Measurements from ENCODE around the gene PDE5A.

Gene PDE5A

GRCh38 chr4:119597377-119597776, 31.2 kb downstream of the PDE5A start:
- H3K4me3 ChIP-seq (ENCODE audit: low read depth, low read length): no peak overlapping the region
- in situ Hi-C loops (cut with HindIII; ENCODE audit: low sequenced_read_pairs): no loop called here
- no peak for TF ChIP-seq CTCF (IDR thresholded peaks at IDR 0.05; ENCODE audit: low read depth, low read length, missing control alignments)
- DNase-seq (ENCODE audit: low read depth): no peak

GRCh38 chr4:119593698-119594097, 34.9 kb downstream of the PDE5A start:
- in situ Hi-C loops (cut with HindIII; ENCODE audit: low sequenced_read_pairs): no loop called here
- no peak for DNase-seq (ENCODE audit: low read depth)
- H3K4me3 ChIP-seq (ENCODE audit: low read depth, low read length): no peak overlapping the region
- no peak for TF ChIP-seq CTCF (IDR thresholded peaks at IDR 0.05; ENCODE audit: low read depth, low read length, missing control alignments)

GRCh38 chr4:119592830-119593229, 35.8 kb downstream of the PDE5A start:
- no peak for DNase-seq (ENCODE audit: low read depth)
- no peak for TF ChIP-seq CTCF (IDR thresholded peaks at IDR 0.05; ENCODE audit: low read depth, low read length, missing control alignments)

DNA sequence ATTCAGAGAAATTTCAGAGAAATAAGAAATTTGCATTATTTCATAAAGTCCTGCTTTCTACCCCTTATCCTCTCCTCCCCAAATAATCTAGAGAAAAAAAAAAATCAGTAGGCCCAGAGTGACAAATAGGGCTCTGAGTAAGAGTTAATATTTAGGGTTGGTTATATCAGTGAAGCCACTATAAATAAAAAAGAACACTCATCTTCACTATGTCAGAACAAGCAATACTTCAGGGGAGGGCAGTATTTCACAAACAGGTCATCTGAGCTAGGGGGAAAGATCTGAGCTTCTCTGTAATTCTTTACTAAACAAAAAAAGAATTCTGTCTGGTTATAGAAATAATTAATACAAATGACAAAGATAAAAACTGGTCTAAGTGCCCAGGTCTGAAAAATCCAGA, 39.4 kb downstream of the PDE5A start:
- in situ Hi-C loops (cut with HindIII; ENCODE audit: low sequenced_read_pairs): no loop called here

More at GRCh38 chr4:119592830-119593229, 35.8 kb downstream of the PDE5A start:
- no peak overlapping the region for H3K4me3 ChIP-seq (ENCODE audit: low read depth, low read length)
- in situ Hi-C loops (cut with HindIII; ENCODE audit: low sequenced_read_pairs): no loop called here

DNA sequence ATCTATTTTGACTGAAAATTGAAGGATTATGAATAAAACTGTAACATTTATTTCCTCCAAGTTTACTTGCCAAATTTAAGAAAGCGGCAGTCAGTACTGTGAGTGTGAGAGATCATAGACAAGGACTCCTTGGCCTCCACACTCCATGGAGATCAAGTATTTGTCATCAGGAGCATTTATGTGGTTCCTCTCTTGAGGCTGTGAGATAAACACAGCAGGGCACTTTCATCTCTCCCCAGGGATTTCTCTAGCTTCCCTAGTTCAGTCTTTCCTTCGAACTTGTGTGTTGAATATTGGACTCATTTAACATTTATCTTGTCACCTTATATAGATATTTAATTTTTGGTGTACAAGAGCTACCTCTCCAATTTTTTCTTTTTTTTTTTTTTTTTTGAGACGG, 40.8 kb downstream of the PDE5A start:
- in situ Hi-C loops (cut with HindIII; ENCODE audit: low sequenced_read_pairs): no loop called here
- no peak overlapping the region for H3K4me3 ChIP-seq (ENCODE audit: low read depth, low read length)
- no peak for DNase-seq (ENCODE audit: low read depth)
- TF ChIP-seq CTCF (IDR thresholded peaks at IDR 0.05; ENCODE audit: low read depth, low read length, missing control alignments): no peak

More for the DNA sequence above, 39.4 kb downstream of the PDE5A start:
- no peak for DNase-seq (ENCODE audit: low read depth)
- H3K4me3 ChIP-seq (ENCODE audit: low read depth, low read length): no peak overlapping the region
- no peak for TF ChIP-seq CTCF (IDR thresholded peaks at IDR 0.05; ENCODE audit: low read depth, low read length, missing control alignments)

- no peak for TF ChIP-seq CTCF (IDR thresholded peaks at IDR 0.05; ENCODE audit: low read depth, low read length, missing control alignments)
- in situ Hi-C loops (cut with HindIII; ENCODE audit: low sequenced_read_pairs): no loop called here
- H3K4me3 ChIP-seq (ENCODE audit: low read depth, low read length): no peak overlapping the region
- peak; percentile 6 for DNase-seq (ENCODE audit: low read depth)
Observed at GRCh38 chr4:119585771-119586170, 42.8 kb downstream of the PDE5A start.
